A673 (cell line): ENCODE data around the gene FBLN5.

Experiments
- EZH2 ChIP-seq: fragments of 200-600 bp; sonication (generic); IDR thresholded peaks from 2 replicates; pipeline ENCODE4 v1.6.1; 2017; ENCODE audit warnings: borderline replicate concordance, low read depth, mild to moderate bottlenecking, mixed read lengths, antibody characterized with exemption, low read length; ENCODE audit not compliant: poor library complexity, severe bottlenecking
- TF ChIP-seq, protein P1 (sequence below): fragments of 300-800, 200-600 bp; sonication (generic); conservative IDR thresholded peaks from 2 replicates; pipeline ENCODE4 v1.5.1; 2017; ENCODE audit warnings: low read depth, mild to moderate bottlenecking, antibody characterized with exemption, low read length, moderate library complexity, mixed read lengths

DNA sequence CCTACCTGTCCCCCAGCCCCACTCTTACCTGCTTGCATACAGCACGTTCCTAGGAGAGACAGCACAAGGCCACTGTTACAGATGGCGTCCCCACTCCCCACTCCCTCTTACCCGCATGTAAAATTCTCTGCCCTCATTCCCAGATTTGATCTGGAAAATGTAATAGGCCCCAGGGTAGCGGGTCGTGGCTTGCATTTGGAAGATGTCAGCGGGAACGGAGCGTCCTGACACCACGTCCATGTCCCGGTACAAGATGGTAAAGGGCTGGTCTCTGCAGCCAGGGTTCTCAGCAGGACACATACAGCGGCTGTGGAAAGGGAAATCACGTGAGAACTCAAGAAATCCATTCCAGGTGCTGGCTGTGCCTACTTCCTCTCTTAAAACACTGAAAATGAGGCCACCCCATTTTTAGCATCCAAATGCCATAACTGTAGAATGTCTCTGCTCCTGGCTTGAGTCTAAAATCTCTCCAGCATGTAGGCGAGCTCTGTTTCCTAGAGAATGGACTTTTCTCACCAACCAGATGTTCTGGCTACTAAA, 70.0 kb downstream of the FBLN5 start:
- TF ChIP-seq, protein P1, sequence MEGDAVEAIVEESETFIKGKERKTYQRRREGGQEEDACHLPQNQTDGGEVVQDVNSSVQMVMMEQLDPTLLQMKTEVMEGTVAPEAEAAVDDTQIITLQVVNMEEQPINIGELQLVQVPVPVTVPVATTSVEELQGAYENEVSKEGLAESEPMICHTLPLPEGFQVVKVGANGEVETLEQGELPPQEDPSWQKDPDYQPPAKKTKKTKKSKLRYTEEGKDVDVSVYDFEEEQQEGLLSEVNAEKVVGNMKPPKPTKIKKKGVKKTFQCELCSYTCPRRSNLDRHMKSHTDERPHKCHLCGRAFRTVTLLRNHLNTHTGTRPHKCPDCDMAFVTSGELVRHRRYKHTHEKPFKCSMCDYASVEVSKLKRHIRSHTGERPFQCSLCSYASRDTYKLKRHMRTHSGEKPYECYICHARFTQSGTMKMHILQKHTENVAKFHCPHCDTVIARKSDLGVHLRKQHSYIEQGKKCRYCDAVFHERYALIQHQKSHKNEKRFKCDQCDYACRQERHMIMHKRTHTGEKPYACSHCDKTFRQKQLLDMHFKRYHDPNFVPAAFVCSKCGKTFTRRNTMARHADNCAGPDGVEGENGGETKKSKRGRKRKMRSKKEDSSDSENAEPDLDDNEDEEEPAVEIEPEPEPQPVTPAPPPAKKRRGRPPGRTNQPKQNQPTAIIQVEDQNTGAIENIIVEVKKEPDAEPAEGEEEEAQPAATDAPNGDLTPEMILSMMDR: no peak
- TF ChIP-seq EZH2: no peak
